HCT116 (cell line): ENCODE results near the gene RCBTB2. TPM values are rescaled to one million over a fixed set of nuclear protein-coding genes. Genes with fewer than 3 reads are reported as not detected.

Source experiments
- ATAC-seq: fragments of 200-7000 bp; cut with Tn5 transposase; 2 replicates; pipeline ENCODE4 v1.9.1; 2020; ENCODE audit warnings: mild to moderate bottlenecking, moderate library complexity
- BruUV-seq: library from RNA; stranded (reverse); fragments of 400-500 nt; replicated peaks from 2 replicates; lab custom pipeline; 2021; lab: Mats Ljungman, UMichigan
- CTCF ChIA-PET: fragments of 300-600 bp; sonication (Branson Sonifier 250); formaldehyde crosslinking; loops from one replicate; lab custom pipeline; 2021; ENCODE audit warnings: antibody characterized with exemption; lab: Charles Lee
- POLR2A ChIA-PET: fragments of 300-600, 350-600 bp; sonication (Branson Sonifier 250); formaldehyde crosslinking; loops from one replicate; lab custom pipeline; 2021; ENCODE audit warnings: antibody characterized with exemption; lab: Charles Lee
- RAD21 ChIA-PET, 2 experiments: fragments of 300-600 bp; sonication (Branson Sonifier 250); formaldehyde crosslinking; loops; one replicate each; lab custom pipeline; 2023; ENCODE audit warnings: low total read pairs in 2 of 2; ENCODE audit not compliant: uncharacterized antibody in 2 of 2, unreplicated experiment in 2 of 2, low non-redundant PET in 1 of 2; lab: Charles Lee
- DNase-seq: peaks from one replicate; pipeline ENCODE4 v3.0.0-alpha.2; 2010; ENCODE audit warnings: low read depth, low spot score
- H2AFZ ChIP-seq: fragments of 200-600 bp; shearing (Covaris generic), sonication (generic); 2 replicates; pipeline ENCODE4 v1.6.1; 2017; ENCODE audit warnings: low read depth, mixed run types, mixed read lengths, antibody characterized with exemption, low read length; ENCODE audit not compliant: poor library complexity, severe bottlenecking
- H3K27ac ChIP-seq: 2 replicates; pipeline ENCODE4 v1.5.1; 2012; ENCODE audit warnings: low read depth, low read length
- H3K27me3 ChIP-seq: fragments of 200-600 bp; sonication (generic); 2 replicates; pipeline ENCODE4 v1.6.1; 2016; ENCODE audit warnings: mixed run types, low read length, mixed read lengths; ENCODE audit not compliant: insufficient read depth
- H3K36me3 ChIP-seq, 2 experiments: fragments of 200-500 bp in 1 of 2; fragments of 200-600 bp in 1 of 2; sonication (Bioruptor generic) in 1 of 2; sonication (generic) in 1 of 2; 2 replicates each; pipeline versions ENCODE4 v1.5.1 to v1.6.1; 2014 to 2016; ENCODE audit warnings: low read length in 2 of 2, inconsistent platforms in 1 of 2, mixed read lengths in 1 of 2, mixed run types in 1 of 2; ENCODE audit not compliant: insufficient read depth in 2 of 2, control insufficient read depth in 1 of 2
- H3K4me1 ChIP-seq, 2 experiments: fragments of 200-600 bp in 1 of 2; sonication (generic) in 1 of 2; 2 replicates each; pipeline versions ENCODE4 v1.5.1 to v1.6.1; 2012 to 2017; ENCODE audit warnings: low read length in 2 of 2, inconsistent platforms in 1 of 2, mild to moderate bottlenecking in 1 of 2, mixed read lengths in 1 of 2, mixed run types in 1 of 2, moderate library complexity in 1 of 2; ENCODE audit not compliant: insufficient read depth in 2 of 2, control insufficient read depth in 1 of 2
- H3K4me2 ChIP-seq: fragments of 200-600 bp; sonication (generic); 2 replicates; pipeline ENCODE4 v1.6.1; 2017; ENCODE audit warnings: mixed run types, low read length, mixed read lengths
- H3K4me3 ChIP-seq, 2 experiments: fragments of 200-600 bp in 1 of 2; sonication (generic) in 1 of 2; replicated peaks in 1 of 2; 2 replicates each; pipeline ENCODE4 v1.5.1; 2011 to 2016; ENCODE audit warnings: low read length in 2 of 2, control low read depth in 1 of 2, low read depth in 1 of 2, mild to moderate bottlenecking in 1 of 2, mixed read lengths in 1 of 2, mixed run types in 1 of 2
- H3K79me2 ChIP-seq: fragments of 200-600 bp; sonication (generic); 2 replicates; pipeline ENCODE4 v1.6.1; 2017; ENCODE audit warnings: mild to moderate bottlenecking, mixed run types, low read length, moderate library complexity, mixed read lengths; ENCODE audit not compliant: insufficient read depth
- H3K9ac ChIP-seq: fragments of 200-600 bp; sonication (generic); 2 replicates; pipeline ENCODE4 v1.6.1; 2016; ENCODE audit warnings: low read length, mixed read lengths
- H3K9me2 ChIP-seq: fragments of 200-600 bp; sonication (generic), shearing (Covaris generic); 2 replicates; pipeline ENCODE4 v1.6.1; 2017; ENCODE audit warnings: mixed run types, mild to moderate bottlenecking, moderate library complexity; ENCODE audit not compliant: insufficient read depth
- H3K9me3 ChIP-seq, 2 experiments: fragments of 200-500 bp in 1 of 2; fragments of 200-600 bp in 1 of 2; sonication (Bioruptor generic) in 1 of 2; sonication (generic) in 1 of 2; 2 replicates each; pipeline ENCODE4 v1.6.1; 2014 to 2017; ENCODE audit warnings: low read length in 2 of 2, mixed read lengths in 2 of 2, inconsistent platforms in 1 of 2, low read depth in 1 of 2, mild to moderate bottlenecking in 1 of 2, mixed run types in 1 of 2, moderate library complexity in 1 of 2; ENCODE audit not compliant: control insufficient read depth in 1 of 2, insufficient read depth in 1 of 2
- H4K20me1 ChIP-seq: fragments of 200-600 bp; sonication (generic), shearing (Covaris generic); 2 replicates; pipeline ENCODE4 v1.6.1; 2017; ENCODE audit warnings: mixed run types, mild to moderate bottlenecking, moderate library complexity; ENCODE audit not compliant: insufficient read depth
- CEBPB ChIP-seq: IDR thresholded peaks from 2 replicates; pipeline ENCODE4 v1.6.1; 2012; ENCODE audit warnings: low read depth
- EGR1 ChIP-seq: IDR thresholded peaks from 2 replicates; pipeline ENCODE4 v1.6.1; 2012; ENCODE audit warnings: low read depth
- ELF1 ChIP-seq: IDR thresholded peaks from 2 replicates; pipeline ENCODE4 v1.6.1; 2012; ENCODE audit warnings: low read depth, borderline replicate concordance
- EZH2 ChIP-seq: fragments of 200-600 bp; sonication (generic); IDR thresholded peaks from 2 replicates; pipeline ENCODE4 v1.6.1; 2017; ENCODE audit warnings: antibody characterized with exemption, mixed run types
- FOSL1 ChIP-seq: IDR thresholded peaks from 2 replicates; pipeline ENCODE4 v1.6.1; 2012; ENCODE audit warnings: low read depth
- JUND ChIP-seq: IDR thresholded peaks from 2 replicates; pipeline ENCODE4 v1.6.1; 2012
- POLR2A ChIP-seq: IDR thresholded peaks from 2 replicates; pipeline ENCODE4 v1.7.0; 2011; ENCODE audit warnings: borderline replicate concordance; ENCODE audit not compliant: insufficient read depth, insufficient read length; ENCODE audit errors: extremely low read depth
- POLR2AphosphoS5 ChIP-seq: IDR thresholded peaks from 2 replicates; pipeline ENCODE4 v1.6.1; 2011; ENCODE audit warnings: mild to moderate bottlenecking, low read depth, low read length, moderate library complexity
- RAD21 ChIP-seq: IDR thresholded peaks from 2 replicates; pipeline ENCODE4 v1.6.1; 2012; ENCODE audit warnings: low read depth, mild to moderate bottlenecking
- REST ChIP-seq: IDR thresholded peaks from 2 replicates; pipeline ENCODE4 v1.6.1; 2012; ENCODE audit warnings: low read depth
- SIN3A ChIP-seq: IDR thresholded peaks from 2 replicates; pipeline ENCODE4 v1.6.1; 2012; ENCODE audit warnings: low read depth
- SRF ChIP-seq: IDR thresholded peaks from 2 replicates; pipeline ENCODE4 v1.6.1; 2012; ENCODE audit warnings: low read depth
- YY1 ChIP-seq: IDR thresholded peaks from 2 replicates; pipeline ENCODE4 v1.6.1; 2011; ENCODE audit warnings: low read length, low read depth, moderate library complexity, mild to moderate bottlenecking; ENCODE audit not compliant: insufficient replicate concordance; ENCODE audit errors: extremely low read depth
- ZBTB33 ChIP-seq: IDR thresholded peaks from 2 replicates; pipeline ENCODE4 v1.6.1; 2011; ENCODE audit warnings: mild to moderate bottlenecking, low read length, moderate library complexity; ENCODE audit not compliant: insufficient replicate concordance; ENCODE audit errors: extremely low read depth
- ZFX ChIP-seq: fragments of 450-650 bp; IDR thresholded peaks from 2 replicates; pipeline ENCODE4 v1.6.1; 2017
- ZNF274 ChIP-seq: fragments of 200-500 bp; sonication (Bioruptor generic); IDR thresholded peaks from 2 replicates; pipeline ENCODE4 v1.6.1; 2014; ENCODE audit warnings: mild to moderate bottlenecking, low read depth, low read length, inconsistent platforms
- intact Hi-C: fragments of 100-400 bp; cut with micrococcal nuclease; formaldehyde crosslinking; loops from 2 replicates; pipeline ENCODE4 v1.10.0; 2022
- total RNA-seq: library from RNA; stranded (reverse); gene quantifications from one replicate; pipeline ENCODE4 v1.2.1, GENCODE V29; 2021; ENCODE audit not compliant: unreplicated experiment

Gene RCBTB2
- total RNA-seq, 1 experiment from 2014 or later = 1.3 TPM

DNA sequence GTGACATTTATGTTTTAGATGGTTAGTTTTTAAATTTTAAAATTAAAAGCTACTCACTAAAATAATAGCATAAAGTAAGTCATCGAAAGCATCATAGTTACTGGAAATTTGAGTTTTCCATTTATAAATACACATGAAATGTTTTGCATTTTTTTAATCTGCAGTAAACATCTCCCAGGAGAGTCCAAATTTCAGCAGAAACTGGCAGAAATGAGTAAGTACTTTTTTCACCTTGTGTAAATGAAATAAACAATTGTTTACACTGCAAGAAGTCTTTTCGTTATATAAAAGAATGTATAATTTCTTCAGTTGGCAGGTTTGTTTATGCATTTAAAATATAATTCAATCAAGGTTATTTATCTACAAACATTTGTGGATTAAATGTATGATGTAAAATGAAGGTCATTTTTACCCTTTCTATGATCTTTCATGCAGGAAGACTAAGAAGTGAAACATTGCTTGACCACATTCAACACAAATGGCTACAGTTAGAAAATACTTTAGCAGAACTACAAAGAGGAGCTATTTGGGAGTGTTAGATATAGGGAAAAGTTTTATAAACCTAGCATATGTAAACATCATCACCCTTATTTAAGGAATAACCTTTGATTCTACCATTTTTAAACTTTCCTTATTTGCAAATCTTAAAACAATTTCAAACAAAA is 55.6 kb downstream of the RCBTB2 start:
- Histone ChIP-seq H3K4me2 (no peak overlapping the region), H3K36me3 (no peaks in the 10 kb centered on the region; a peak in 1 of 4 replicates), H3K27me3 (no peaks in the 10 kb centered on the region), H3K27ac (no peak overlapping the region), H3K4me3 (no peak overlapping the region), H3K9me3 (no peaks in the 10 kb centered on the region), H3K9me2 (no peaks in the 10 kb centered on the region), H2AFZ (no peak overlapping the region), H3K4me1 (no peaks in the 10 kb centered on the region), H4K20me1 (no peaks in the 10 kb centered on the region), H3K79me2 (no peaks in the 10 kb centered on the region), H3K9ac (no peak overlapping the region)
- BruUV-seq = no TSS peak
- TF ChIP-seq EGR1 (no peak), SIN3A (no peak)
- POLR2A ChIA-PET = no interaction called here
- intact Hi-C loops = no loop called here
- RAD21 ChIA-PET = no interaction called here
- CTCF ChIA-PET = no interaction called here
- DNase-seq = no peak
- ATAC-seq = no peak

DNA sequence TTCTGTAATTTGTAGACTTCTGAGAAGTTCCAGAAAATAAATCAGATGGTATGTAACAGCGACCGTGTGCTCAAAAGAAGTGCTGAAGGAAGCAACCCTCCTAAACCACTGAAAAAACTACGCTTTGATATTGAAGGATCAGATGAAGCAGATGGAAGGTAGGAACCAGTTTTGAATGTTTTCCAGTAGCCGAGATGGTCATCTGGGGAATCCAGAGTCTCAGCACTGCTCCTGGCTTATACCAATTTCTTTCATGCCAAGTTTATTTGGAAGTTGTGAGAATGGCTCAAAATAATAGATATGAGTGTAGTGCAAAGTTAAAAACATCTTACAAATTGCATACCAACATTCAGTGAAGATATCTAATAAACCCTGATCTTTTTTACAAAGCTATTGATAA is 56.2 kb downstream of the RCBTB2 start:
- ChIA-PET POLR2A (no interaction called here), CTCF (no interaction called here), RAD21 (no interaction called here)
- no peak overlapping the region for H3K4me3 ChIP-seq
- no peak for DNase-seq
- no peaks in the 10 kb centered on the region for H3K79me2 ChIP-seq
- no peak for ATAC-seq
- H3K4me1 ChIP-seq = no peaks in the 10 kb centered on the region
- H3K9me2 ChIP-seq = no peaks in the 10 kb centered on the region
- BruUV-seq = no TSS peak
- H4K20me1 ChIP-seq = no peaks in the 10 kb centered on the region
- H3K9me3 ChIP-seq = no peaks in the 10 kb centered on the region
- no peak overlapping the region for H3K27ac ChIP-seq
- no peak overlapping the region for H2AFZ ChIP-seq
- intact Hi-C loops = no loop called here
- no peaks in the 10 kb centered on the region for H3K27me3 ChIP-seq
- no peak overlapping the region for H3K9ac ChIP-seq
- TF ChIP-seq SRF (no peak), POLR2AphosphoS5 (no peak), ZFX (no peak), FOSL1 (no peak), EZH2 (no peak), ZNF274 (no peak), ZBTB33 (no peak), CEBPB (no peak), POLR2A (no peak), YY1 (no peak), JUND (no peak), RAD21 (no peak), ELF1 (no peak), REST (no peak)
- H3K36me3 ChIP-seq = no peaks in the 10 kb centered on the region; a peak in 1 of 4 replicates
- H3K4me2 ChIP-seq = no peak overlapping the region
